GM12873 (cell line): Measurements from ENCODE around the gene STK36.
A peak's percentile ranks its signal among the peaks of the same experiment; 100 is the strongest.

Experiments used
- TF ChIP-seq, protein P1 (sequence below): IDR thresholded peaks from 2 replicates; pipeline ENCODE4 v1.5.1; 2012; ENCODE audit warnings: low read depth, mild to moderate bottlenecking, moderate library complexity, low read length, control low read depth; ENCODE audit not compliant: insufficient read depth; ENCODE audit errors: missing control alignments

The STK36 gene

DNA sequence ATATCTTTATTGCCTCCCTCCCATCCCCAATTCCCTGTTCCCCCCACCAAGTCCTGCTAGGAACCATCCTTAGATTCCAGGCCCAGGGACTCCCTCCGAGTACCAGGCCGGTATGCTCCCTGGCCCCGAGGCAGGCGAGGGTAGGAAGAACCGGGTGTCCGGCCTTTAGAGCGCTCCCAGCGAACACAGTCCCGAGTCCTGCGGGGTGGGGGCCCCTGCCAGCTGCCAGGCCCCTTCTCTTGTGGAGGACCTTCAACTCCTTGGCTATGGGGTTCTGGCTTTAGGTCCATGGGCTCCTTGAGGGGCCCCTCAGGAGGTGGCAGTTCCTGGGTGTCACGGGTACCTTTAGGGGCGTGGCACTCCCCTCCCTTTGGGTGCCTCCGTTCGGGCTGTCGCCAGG is 8.0 kb upstream of the STK36 start:
- TF ChIP-seq, protein P1, sequence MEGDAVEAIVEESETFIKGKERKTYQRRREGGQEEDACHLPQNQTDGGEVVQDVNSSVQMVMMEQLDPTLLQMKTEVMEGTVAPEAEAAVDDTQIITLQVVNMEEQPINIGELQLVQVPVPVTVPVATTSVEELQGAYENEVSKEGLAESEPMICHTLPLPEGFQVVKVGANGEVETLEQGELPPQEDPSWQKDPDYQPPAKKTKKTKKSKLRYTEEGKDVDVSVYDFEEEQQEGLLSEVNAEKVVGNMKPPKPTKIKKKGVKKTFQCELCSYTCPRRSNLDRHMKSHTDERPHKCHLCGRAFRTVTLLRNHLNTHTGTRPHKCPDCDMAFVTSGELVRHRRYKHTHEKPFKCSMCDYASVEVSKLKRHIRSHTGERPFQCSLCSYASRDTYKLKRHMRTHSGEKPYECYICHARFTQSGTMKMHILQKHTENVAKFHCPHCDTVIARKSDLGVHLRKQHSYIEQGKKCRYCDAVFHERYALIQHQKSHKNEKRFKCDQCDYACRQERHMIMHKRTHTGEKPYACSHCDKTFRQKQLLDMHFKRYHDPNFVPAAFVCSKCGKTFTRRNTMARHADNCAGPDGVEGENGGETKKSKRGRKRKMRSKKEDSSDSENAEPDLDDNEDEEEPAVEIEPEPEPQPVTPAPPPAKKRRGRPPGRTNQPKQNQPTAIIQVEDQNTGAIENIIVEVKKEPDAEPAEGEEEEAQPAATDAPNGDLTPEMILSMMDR: no peak

DNA sequence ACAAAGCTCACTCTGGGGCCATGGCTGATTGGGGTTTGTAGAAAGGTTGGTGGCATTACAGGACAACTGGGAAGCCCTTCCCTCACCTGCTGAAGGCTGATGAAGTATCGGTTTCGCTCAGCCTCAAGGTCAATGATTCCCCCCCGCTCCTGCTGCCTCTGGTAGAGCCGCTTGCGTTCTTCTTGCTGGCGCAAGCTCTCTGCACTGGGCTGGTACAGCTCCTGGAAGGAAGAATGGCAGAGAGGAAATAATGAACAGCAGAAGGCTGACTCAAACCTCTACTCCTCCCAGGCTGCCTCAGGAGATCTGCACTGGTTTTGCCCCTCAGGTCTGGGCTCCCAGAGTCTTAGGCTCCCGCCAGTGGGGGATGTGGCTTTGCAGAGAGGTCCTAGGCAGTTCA is 7.2 kb upstream of the STK36 start:
- TF ChIP-seq, protein P1: no peak

GRCh38 chr2:218671097-218671653 is 711 bp upstream of the STK36 start:
- TF ChIP-seq, protein P1: no peak

GRCh38 chr2:218679119-218679518 is 7.2 kb downstream of the STK36 start:
- TF ChIP-seq, protein P1: no peak

DNA sequence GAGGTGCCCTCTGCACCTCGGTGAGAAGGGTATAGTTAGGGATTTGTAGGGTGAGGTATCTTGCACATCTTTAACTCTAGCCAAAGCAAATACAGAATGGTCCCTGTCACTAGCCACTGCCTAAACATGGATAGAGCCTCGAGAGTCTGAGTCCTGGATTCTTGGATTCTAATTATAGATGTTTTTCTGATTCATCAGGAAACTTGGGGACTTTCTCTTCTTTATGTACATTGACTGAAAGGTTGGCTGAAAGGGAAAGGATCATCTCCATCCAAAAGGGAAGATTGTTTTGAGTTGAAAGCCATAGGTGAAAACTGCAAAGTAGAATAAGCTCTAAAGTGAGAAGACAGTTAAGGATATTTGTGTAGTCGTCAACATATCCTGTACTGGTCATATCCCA is 8.2 kb downstream of the STK36 start:
- TF ChIP-seq, protein P1: no peak

DNA sequence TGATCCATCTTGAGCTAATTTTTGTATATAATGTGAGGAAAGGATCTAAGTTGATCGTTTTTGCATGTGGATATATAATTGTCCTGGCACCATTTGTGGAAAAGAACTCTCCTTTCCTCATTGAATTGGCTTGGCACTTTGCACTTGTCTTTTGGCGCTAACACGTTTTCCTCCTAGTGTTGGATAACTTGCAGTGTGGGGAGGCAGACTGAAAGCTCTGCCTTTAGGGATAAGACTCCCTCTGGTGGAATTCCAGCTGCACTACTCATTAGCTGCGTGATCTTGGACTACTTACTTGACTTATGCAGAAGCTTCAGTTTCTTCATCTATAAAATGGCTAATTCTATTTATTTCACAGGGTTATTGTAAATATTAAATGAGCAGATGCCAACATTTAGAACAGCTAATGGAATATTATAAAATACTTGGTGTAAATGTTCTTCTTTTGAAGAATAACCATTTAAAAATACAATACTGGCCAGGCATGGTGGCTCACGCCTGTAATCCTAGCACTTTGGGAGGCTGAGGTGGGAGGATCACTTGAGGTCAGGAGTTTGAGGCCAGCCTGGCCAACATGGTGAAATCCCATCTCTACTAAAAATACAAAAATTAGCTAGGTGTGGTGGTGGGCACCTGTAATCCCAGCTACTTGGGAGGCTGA is 15.6 kb downstream of the STK36 start:
- TF ChIP-seq, protein P1: peak; percentile 76

DNA sequence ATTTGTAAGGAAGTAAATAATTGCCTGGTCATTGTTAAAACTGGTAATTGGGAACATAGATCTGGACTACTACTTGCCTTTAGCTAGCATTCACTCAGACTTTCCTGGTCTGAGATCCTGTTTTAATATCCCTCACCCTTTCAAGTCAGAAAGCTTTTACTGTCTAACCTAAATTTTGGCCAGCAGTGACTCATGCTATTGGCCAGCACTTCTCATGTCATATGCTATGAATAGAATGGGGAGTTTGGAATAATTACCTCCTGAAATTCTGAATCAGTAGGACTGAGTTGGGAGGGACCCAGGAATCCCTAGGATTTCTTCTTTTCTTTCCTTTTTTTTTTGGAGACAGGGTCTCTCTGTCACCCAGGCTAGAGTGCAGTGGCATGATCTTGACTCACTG is 19.3 kb downstream of the STK36 start:
- TF ChIP-seq, protein P1: no peak
